GM12892 (cell line): Measurements from ENCODE around the gene CACNG4.

Experiments
- POLR2A ChIP-seq: IDR thresholded peaks from 2 replicates; pipeline ENCODE4 v1.6.1; 2011; ENCODE audit warnings: low read depth, low read length, control low read depth
- POLR2AphosphoS5 ChIP-seq: IDR thresholded peaks from 2 replicates; pipeline ENCODE4 v1.6.1; 2011; ENCODE audit warnings: low read depth, low read length, control low read depth

DNA sequence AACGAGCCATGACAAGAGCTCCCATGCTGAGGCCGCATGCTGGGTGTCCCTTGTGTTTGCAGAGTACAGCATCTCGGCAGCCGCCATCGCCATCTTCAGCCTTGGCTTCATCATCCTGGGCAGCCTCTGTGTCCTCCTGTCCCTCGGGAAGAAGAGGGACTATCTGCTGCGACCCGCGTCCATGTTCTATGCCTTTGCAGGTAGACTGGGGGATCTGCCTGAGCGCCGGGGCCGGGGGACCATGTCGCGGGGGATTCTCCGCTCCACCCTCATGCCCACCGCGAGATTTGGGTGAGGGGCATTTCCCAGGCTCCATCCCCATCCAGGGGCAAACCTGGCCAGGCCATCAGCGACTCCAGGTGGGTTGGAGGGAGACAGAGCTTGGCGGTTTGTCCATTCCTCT is 90.5 kb downstream of the CACNG4 start:
- TF ChIP-seq POLR2AphosphoS5 (no peak), POLR2A (no peak)
